Measurements from ENCODE around the gene C2.

DNA sequence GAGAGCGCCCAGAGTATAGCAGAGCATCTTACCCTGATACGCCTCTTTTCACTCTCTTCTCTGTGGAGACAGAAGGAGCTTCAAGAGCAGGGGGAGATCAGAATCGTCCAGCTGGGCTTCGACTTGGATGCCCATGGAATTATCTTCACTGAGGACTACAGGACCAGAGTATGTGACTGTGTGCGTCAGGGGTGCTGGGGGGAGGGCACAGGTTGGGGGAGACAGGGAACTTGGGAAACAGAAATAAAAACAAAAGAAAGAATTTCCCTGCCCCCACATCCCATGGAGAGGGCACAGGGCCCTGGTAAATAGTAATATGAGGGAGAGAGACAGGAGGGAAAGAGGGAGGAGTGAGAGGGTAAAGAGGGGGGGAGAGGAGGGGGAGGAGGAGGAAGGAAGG is 51.3 kb downstream of the C2 start:
- TF ChIP-seq, protein P1, sequence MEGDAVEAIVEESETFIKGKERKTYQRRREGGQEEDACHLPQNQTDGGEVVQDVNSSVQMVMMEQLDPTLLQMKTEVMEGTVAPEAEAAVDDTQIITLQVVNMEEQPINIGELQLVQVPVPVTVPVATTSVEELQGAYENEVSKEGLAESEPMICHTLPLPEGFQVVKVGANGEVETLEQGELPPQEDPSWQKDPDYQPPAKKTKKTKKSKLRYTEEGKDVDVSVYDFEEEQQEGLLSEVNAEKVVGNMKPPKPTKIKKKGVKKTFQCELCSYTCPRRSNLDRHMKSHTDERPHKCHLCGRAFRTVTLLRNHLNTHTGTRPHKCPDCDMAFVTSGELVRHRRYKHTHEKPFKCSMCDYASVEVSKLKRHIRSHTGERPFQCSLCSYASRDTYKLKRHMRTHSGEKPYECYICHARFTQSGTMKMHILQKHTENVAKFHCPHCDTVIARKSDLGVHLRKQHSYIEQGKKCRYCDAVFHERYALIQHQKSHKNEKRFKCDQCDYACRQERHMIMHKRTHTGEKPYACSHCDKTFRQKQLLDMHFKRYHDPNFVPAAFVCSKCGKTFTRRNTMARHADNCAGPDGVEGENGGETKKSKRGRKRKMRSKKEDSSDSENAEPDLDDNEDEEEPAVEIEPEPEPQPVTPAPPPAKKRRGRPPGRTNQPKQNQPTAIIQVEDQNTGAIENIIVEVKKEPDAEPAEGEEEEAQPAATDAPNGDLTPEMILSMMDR (IDR thresholded peaks at IDR 0.05; ENCODE audit: borderline replicate concordance, extremely low read depth, low read length, poor library complexity, severe bottlenecking) = no peak
- no peak for TF ChIP-seq EZH2 (IDR thresholded peaks at IDR 0.05; ENCODE audit: borderline replicate concordance, low read depth, low read length, severe bottlenecking)
